Limb (tissue), 2 donors: ENCODE data around the gene FLNB.

Experiments
- DNase-seq, 2 donors: peaks; one replicate each; pipeline ENCODE4 v3.0.0-alpha.2; 2016; ENCODE audit errors: extremely low spot score in 2 of 2

The FLNB gene

GRCh38 chr3:58203541-58203940 is 195.3 kb downstream of the FLNB start:
- DNase-seq: no peak

- DNase-seq: no peak
Measured at GRCh38 chr3:58204720-58205119, 196.5 kb downstream of the FLNB start.

GRCh38 chr3:58205981-58206380 is 197.8 kb downstream of the FLNB start:
- DNase-seq: no peak

GRCh38 chr3:58206406-58207011 is 198.3 kb downstream of the FLNB start:
- no peak for DNase-seq

- DNase-seq: no peak
Measured at GRCh38 chr3:58207954-58208353, 199.7 kb downstream of the FLNB start.

- DNase-seq: no peak
Measured at GRCh38 chr3:58209933-58210332, 201.7 kb downstream of the FLNB start.

- no peak for DNase-seq
Measured at GRCh38 chr3:58210761-58211460, 202.7 kb downstream of the FLNB start, which contains the start of gene DNASE1L3. Gene DNASE1L3, minus strand, starts transcription at chr3:58210972. Its CDS starts 66 bp downstream, at chr3:58210906.

GRCh38 chr3:58214484-58215316 is 206.5 kb downstream of the FLNB start:
- no peak for DNase-seq

- DNase-seq: no peak
Measured at GRCh38 chr3:58215317-58216025, 207.2 kb downstream of the FLNB start.

GRCh38 chr3:58216496-58217195 is 208.4 kb downstream of the FLNB start:
- no peak for DNase-seq

- peak in 1 of 2 donors; percentile 53 for DNase-seq
Measured at GRCh38 chr3:58217209-58217811, 209.1 kb downstream of the FLNB start.

- DNase-seq: no peak
Measured at GRCh38 chr3:58218904-58219303, 210.7 kb downstream of the FLNB start.
